ENCODE data around the gene GFPT1.
A peak's percentile ranks its signal among the peaks of the same experiment; 100 is the strongest.

Gene GFPT1

DNA sequence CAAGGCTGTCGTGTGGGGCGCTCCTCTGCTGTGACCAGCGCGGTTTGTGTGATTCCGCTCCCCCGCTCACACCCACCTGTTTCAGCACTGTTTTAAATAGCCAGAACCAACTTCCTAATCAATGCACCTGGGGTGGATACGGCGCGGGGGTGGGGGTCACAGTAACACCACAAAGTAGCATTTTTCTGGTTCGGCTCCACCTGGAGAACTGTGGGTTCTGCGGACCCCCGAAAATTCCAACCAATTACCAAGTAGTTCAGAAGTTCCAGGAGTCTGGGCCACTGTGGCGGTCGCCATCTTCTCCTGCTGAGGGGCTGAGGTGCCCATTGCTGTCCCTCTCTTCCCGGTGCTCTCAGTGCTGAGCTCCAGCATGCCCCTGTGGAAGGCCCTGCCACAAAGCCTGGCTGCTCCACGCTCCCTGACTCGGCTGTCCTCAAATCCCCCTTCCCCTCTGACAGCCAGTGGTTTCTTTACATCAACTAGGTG is 79.4 kb downstream of the GFPT1 start (continued):
- no peak for TF ChIP-seq OSR2 (tag by site-specific recombination; IDR thresholded peaks at IDR 0.05)
- TF ChIP-seq, protein P1, sequence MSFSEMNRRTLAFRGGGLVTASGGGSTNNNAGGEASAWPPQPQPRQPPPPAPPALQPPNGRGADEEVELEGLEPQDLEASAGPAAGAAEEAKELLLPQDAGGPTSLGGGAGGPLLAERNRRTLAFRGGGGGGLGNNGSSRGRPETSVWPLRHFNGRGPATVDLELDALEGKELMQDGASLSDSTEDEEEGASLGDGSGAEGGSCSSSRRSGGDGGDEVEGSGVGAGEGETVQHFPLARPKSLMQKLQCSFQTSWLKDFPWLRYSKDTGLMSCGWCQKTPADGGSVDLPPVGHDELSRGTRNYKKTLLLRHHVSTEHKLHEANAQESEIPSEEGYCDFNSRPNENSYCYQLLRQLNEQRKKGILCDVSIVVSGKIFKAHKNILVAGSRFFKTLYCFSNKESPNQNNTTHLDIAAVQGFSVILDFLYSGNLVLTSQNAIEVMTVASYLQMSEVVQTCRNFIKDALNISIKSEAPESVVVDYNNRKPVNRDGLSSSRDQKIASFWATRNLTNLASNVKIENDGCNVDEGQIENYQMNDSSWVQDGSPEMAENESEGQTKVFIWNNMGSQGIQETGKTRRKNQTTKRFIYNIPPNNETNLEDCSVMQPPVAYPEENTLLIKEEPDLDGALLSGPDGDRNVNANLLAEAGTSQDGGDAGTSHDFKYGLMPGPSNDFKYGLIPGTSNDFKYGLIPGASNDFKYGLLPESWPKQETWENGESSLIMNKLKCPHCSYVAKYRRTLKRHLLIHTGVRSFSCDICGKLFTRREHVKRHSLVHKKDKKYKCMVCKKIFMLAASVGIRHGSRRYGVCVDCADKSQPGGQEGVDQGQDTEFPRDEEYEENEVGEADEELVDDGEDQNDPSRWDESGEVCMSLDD (tag by site-specific recombination; IDR thresholded peaks at IDR 0.05) = peak; percentile 10; the same call in 1 of the 2 replicates
- no peak for TF ChIP-seq ZNF560 (tag by site-specific recombination; IDR thresholded peaks at IDR 0.05; ENCODE audit: borderline replicate concordance)
- TF ChIP-seq, protein P2, sequence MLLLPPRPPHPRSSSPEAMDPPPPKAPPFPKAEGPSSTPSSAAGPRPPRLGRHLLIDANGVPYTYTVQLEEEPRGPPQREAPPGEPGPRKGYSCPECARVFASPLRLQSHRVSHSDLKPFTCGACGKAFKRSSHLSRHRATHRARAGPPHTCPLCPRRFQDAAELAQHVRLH (tag by site-specific recombination; IDR thresholded peaks at IDR 0.05) = no peak
- TF ChIP-seq, protein P3, sequence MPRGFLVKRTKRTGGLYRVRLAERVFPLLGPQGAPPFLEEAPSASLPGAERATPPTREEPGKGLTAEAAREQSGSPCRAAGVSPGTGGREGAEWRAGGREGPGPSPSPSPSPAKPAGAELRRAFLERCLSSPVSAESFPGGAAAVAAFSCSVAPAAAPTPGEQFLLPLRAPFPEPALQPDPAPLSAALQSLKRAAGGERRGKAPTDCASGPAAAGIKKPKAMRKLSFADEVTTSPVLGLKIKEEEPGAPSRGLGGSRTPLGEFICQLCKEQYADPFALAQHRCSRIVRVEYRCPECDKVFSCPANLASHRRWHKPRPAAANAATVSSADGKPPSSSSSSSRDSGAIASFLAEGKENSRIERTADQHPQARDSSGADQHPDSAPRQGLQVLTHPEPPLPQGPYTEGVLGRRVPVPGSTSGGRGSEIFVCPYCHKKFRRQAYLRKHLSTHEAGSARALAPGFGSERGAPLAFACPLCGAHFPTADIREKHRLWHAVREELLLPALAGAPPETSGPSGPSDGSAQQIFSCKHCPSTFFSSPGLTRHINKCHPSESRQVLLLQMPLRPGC (tag by site-specific recombination; IDR thresholded peaks at IDR 0.05) = no peak
- TF ChIP-seq ZBTB17 (tag by site-specific recombination; IDR thresholded peaks at IDR 0.05) = 0 out of 2 replicates have a peak, but pooled peaks have one; percentile 31
- TF ChIP-seq ZNF677 (tag by site-specific recombination; IDR thresholded peaks at IDR 0.05) = no peak
- TF ChIP-seq MYNN (tag by site-specific recombination; IDR thresholded peaks at IDR 0.05; ENCODE audit: borderline replicate concordance) = no peak
- TF ChIP-seq ZNF121 (tag by site-specific recombination; IDR thresholded peaks at IDR 0.05) = no peak
- TF ChIP-seq ZFHX2 (tag by site-specific recombination; conservative IDR thresholded peaks at IDR 0.05) = peak; percentile 71
- 0 out of 2 replicates have a peak, but pooled peaks have one; percentile 29 for TF ChIP-seq ZNF2 (tag by site-specific recombination; IDR thresholded peaks at IDR 0.05)
- TF ChIP-seq, protein P4, sequence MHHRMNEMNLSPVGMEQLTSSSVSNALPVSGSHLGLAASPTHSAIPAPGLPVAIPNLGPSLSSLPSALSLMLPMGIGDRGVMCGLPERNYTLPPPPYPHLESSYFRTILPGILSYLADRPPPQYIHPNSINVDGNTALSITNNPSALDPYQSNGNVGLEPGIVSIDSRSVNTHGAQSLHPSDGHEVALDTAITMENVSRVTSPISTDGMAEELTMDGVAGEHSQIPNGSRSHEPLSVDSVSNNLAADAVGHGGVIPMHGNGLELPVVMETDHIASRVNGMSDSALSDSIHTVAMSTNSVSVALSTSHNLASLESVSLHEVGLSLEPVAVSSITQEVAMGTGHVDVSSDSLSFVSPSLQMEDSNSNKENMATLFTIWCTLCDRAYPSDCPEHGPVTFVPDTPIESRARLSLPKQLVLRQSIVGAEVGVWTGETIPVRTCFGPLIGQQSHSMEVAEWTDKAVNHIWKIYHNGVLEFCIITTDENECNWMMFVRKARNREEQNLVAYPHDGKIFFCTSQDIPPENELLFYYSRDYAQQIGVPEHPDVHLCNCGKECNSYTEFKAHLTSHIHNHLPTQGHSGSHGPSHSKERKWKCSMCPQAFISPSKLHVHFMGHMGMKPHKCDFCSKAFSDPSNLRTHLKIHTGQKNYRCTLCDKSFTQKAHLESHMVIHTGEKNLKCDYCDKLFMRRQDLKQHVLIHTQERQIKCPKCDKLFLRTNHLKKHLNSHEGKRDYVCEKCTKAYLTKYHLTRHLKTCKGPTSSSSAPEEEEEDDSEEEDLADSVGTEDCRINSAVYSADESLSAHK (tag by site-specific recombination; IDR thresholded peaks at IDR 0.05) = no peak
- peak; percentile 70 for TF ChIP-seq SCRT1 (tag by site-specific recombination; IDR thresholded peaks at IDR 0.05; ENCODE audit: borderline replicate concordance)

DNA sequence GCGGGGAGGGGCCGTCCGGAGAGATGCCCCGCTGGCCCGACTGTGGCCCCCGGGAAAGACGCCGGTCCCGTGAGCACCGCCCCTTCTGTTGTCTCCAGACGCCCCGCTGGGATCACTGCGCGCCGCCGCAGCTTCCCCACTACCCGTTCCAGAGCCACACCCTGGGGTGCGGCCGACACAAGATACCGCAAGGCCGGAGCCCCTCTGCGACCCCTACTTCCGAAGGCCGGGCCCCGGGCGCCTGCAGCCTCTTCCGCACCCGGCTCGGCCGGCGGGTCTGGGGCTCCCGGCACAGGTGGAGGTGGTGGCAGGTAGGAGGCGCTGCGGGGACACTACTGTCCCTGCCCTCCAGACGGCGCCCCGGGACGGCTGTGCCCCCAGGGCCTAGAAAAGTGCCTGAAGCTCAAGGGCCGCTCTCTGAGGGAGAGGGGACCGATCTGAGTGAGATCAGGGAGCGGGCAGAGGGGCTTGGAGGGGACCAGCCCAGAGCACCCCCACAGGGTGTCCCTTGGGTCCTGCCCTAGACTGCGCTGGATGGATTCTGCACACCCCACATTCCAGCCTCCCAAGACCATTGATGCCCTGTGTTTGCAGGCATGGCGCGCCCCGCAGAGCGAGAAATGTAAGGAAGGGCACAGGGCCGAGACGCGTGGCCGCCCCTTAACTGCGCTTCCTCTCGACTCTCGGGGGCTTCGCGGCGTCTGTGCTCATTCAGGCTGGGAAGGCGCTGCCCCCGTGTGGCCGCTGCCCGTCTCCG is 80.0 kb downstream of the GFPT1 start:
- ChIA-PET CTCF (interaction anchor here (0.6 to 4.3 kb wide), 45 partner anchors 9 to 1197 kb away, joined by 3 to 29 read pairs (median 5); partner anchors contain the start of gene ANTXR1), POLR2A (no interaction called here)
- Histone ChIP-seq H3K4me3 (ENCODE audit: low read depth, low read length) (peak overlapping the region; percentile 62), H3K27ac (ENCODE audit: extremely low read depth, low read depth, low read length) (peak overlapping the region; percentile 20; the same call in 1 of the 2 replicates), H3K4me1 (ENCODE audit: control insufficient read depth, insufficient read depth, low read length) (peaks cover 2% of the 10 kb centered on the region; the same call in 1 of the 2 replicates), H3K9me3 (ENCODE audit: control insufficient read depth, insufficient read depth, low read depth, low read length) (no peaks in the 10 kb centered on the region), H3K36me3 (ENCODE audit: control insufficient read depth in 2 of 2, insufficient read depth in 1 of 2, low read length in 2 of 2) (no peaks in the 10 kb centered on the region)
- no peak for TF ChIP-seq ZNF132 (tag by site-specific recombination; IDR thresholded peaks at IDR 0.05; ENCODE audit: borderline replicate concordance)
- 0 out of 2 replicates have a peak, but pooled peaks have one; percentile 36 for TF ChIP-seq ZNF660 (tag by site-specific recombination; IDR thresholded peaks at IDR 0.05)
- TF ChIP-seq ZBTB20 (tag by site-specific recombination; IDR thresholded peaks at IDR 0.05) = peak; percentile 84
- TF ChIP-seq, protein P5, sequence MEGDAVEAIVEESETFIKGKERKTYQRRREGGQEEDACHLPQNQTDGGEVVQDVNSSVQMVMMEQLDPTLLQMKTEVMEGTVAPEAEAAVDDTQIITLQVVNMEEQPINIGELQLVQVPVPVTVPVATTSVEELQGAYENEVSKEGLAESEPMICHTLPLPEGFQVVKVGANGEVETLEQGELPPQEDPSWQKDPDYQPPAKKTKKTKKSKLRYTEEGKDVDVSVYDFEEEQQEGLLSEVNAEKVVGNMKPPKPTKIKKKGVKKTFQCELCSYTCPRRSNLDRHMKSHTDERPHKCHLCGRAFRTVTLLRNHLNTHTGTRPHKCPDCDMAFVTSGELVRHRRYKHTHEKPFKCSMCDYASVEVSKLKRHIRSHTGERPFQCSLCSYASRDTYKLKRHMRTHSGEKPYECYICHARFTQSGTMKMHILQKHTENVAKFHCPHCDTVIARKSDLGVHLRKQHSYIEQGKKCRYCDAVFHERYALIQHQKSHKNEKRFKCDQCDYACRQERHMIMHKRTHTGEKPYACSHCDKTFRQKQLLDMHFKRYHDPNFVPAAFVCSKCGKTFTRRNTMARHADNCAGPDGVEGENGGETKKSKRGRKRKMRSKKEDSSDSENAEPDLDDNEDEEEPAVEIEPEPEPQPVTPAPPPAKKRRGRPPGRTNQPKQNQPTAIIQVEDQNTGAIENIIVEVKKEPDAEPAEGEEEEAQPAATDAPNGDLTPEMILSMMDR (tag by site-specific recombination; IDR thresholded peaks at IDR 0.05) = peak; percentile 93
- peak; percentile 22; the same call in 1 of the 2 replicates for TF ChIP-seq ZNF391 (tag by site-specific recombination; IDR thresholded peaks at IDR 0.05; ENCODE audit: borderline replicate concordance, low read depth)
- TF ChIP-seq KLF8 (tag by site-specific recombination; IDR thresholded peaks at IDR 0.05) = no peak; the same call in 1 of the 2 replicates
- TF ChIP-seq, protein P6, sequence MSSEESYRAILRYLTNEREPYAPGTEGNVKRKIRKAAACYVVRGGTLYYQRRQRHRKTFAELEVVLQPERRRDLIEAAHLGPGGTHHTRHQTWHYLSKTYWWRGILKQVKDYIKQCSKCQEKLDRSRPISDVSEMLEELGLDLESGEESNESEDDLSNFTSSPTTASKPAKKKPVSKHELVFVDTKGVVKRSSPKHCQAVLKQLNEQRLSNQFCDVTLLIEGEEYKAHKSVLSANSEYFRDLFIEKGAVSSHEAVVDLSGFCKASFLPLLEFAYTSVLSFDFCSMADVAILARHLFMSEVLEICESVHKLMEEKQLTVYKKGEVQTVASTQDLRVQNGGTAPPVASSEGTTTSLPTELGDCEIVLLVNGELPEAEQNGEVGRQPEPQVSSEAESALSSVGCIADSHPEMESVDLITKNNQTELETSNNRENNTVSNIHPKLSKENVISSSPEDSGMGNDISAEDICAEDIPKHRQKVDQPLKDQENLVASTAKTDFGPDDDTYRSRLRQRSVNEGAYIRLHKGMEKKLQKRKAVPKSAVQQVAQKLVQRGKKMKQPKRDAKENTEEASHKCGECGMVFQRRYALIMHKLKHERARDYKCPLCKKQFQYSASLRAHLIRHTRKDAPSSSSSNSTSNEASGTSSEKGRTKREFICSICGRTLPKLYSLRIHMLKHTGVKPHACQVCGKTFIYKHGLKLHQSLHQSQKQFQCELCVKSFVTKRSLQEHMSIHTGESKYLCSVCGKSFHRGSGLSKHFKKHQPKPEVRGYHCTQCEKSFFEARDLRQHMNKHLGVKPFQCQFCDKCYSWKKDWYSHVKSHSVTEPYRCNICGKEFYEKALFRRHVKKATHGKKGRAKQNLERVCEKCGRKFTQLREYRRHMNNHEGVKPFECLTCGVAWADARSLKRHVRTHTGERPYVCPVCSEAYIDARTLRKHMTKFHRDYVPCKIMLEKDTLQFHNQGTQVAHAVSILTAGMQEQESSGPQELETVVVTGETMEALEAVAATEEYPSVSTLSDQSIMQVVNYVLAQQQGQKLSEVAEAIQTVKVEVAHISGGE (tag by site-specific recombination; conservative IDR thresholded peaks at IDR 0.05; ENCODE audit: low read depth) = 0 out of 2 replicates have a peak, but pooled peaks have one; percentile 24
- TF ChIP-seq ZNF335 (tag by site-specific recombination; conservative IDR thresholded peaks at IDR 0.05) = peak; percentile 96
- TF ChIP-seq ZNF561 (tag by site-specific recombination; IDR thresholded peaks at IDR 0.05; ENCODE audit: borderline replicate concordance) = peak; percentile 99

Data from HEK293 (cell line).